ENCODE data around the gene ALX1.
"Not testable (repeated sequence)": the region's sequence is repeated elsewhere in the genome, so short reads cannot be mapped to it uniquely, and the experiment has no call there.

Gene ALX1

GRCh38 chr12:85317866-85318636 lies 38.0 kb downstream of the ALX1 start:
- not testable (repeated sequence) for H2AFZ ChIP-seq (ENCODE audit: low read depth, low read length); H3K4me1 ChIP-seq (ENCODE audit: insufficient read depth, low read length); H3K36me3 ChIP-seq (ENCODE audit: insufficient read depth, low read length); H3K27me3 ChIP-seq (ENCODE audit: insufficient read depth, low read length); H3K9me3 ChIP-seq (ENCODE audit: low read length); H3K4me3 ChIP-seq (ENCODE audit: low read length)

DNA sequence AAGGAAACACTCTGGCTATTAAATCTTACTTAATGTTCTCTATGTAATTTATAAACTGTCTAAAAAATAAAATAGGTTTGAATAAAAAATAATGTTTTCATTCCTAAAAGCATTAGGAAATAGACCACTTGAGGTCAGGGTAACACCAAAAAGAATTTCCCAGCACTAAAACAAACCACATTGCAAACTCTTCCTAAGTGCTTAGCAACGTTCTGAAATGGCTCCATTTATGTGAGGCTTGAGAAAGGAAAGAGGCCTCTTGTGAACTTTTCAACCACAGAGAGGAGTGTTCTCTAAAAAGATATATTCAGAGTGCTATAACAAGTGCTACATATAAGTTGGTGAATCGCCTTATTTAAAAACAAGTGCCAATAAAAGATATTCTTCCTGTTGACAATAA lies 42.7 kb downstream of the ALX1 start:
- Histone ChIP-seq H3K9me3 (ENCODE audit: low read length) (no peaks in the 10 kb centered on the region), H3K36me3 (ENCODE audit: insufficient read depth, low read length) (no peaks in the 10 kb centered on the region), H2AFZ (ENCODE audit: low read depth, low read length) (no peak overlapping the region), H3K4me3 (ENCODE audit: low read length) (no peak overlapping the region), H3K27me3 (ENCODE audit: insufficient read depth, low read length) (no peaks in the 10 kb centered on the region), H3K4me1 (ENCODE audit: insufficient read depth, low read length) (no peaks in the 10 kb centered on the region)

DNA sequence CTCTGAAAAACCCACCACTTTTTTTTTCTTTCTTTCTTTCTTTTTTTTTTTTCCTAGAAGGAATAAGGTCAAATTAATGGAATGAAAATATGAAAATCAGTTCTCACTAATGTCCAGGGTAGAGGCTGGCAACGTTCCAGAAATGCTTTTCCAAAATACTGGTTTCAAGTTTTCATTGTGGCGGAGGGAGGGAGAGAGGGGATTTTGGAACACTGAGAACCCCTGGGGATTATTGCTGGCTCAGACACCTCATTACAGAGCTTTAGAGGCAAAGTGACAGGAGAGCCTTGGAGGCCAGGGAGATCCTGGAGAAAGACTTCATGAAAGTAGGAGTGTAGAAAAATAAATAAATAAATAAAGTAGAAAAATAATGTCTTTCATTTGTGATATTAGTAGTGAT lies 45.4 kb downstream of the ALX1 start:
- no peaks in the 10 kb centered on the region for H3K4me1 ChIP-seq (ENCODE audit: insufficient read depth, low read length)
- no peaks in the 10 kb centered on the region for H3K9me3 ChIP-seq (ENCODE audit: low read length)
- no peak overlapping the region for H2AFZ ChIP-seq (ENCODE audit: low read depth, low read length)
- H3K4me3 ChIP-seq (ENCODE audit: low read length), result no peak overlapping the region
- no peaks in the 10 kb centered on the region for H3K36me3 ChIP-seq (ENCODE audit: insufficient read depth, low read length)
- H3K27me3 ChIP-seq (ENCODE audit: insufficient read depth, low read length), result no peaks in the 10 kb centered on the region

DNA sequence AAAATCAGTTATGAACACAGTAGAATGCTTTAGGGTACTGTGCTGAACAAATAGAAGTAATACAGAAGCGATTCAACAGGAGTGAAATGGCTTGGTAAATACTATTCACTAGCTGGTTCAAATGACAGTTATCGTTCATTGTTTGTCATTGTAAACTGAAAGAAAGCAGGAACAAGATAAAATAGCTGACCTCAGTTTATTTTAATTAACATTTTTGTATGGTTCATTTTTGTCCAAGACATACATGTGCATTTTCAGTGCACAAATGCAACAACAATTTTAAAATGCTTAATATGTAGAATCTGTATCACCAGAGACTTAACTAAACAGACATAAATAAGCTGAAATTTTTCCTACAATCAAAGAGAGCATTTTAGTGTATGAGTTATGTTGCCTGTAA lies 49.9 kb downstream of the ALX1 start:
- H2AFZ ChIP-seq (ENCODE audit: low read depth, low read length), result no peak overlapping the region
- H3K9me3 ChIP-seq (ENCODE audit: low read length), result no peaks in the 10 kb centered on the region

GRCh38 chr12:85348779-85349178 lies 68.8 kb downstream of the ALX1 start:
- H3K4me3 ChIP-seq (ENCODE audit: low read length), result no peak overlapping the region
- no peaks in the 10 kb centered on the region for H3K9me3 ChIP-seq (ENCODE audit: low read length)
- no peaks in the 10 kb centered on the region for H3K4me1 ChIP-seq (ENCODE audit: insufficient read depth, low read length)
- H2AFZ ChIP-seq (ENCODE audit: low read depth, low read length), result no peak overlapping the region
- no peaks in the 10 kb centered on the region for H3K36me3 ChIP-seq (ENCODE audit: insufficient read depth, low read length)
- no peaks in the 10 kb centered on the region for H3K27me3 ChIP-seq (ENCODE audit: insufficient read depth, low read length)

More for the DNA sequence above, 49.9 kb downstream of the ALX1 start:
- Histone ChIP-seq H3K4me1 (ENCODE audit: insufficient read depth, low read length) (no peaks in the 10 kb centered on the region), H3K36me3 (ENCODE audit: insufficient read depth, low read length) (no peaks in the 10 kb centered on the region), H3K27me3 (ENCODE audit: insufficient read depth, low read length) (no peaks in the 10 kb centered on the region), H3K4me3 (ENCODE audit: low read length) (no peak overlapping the region)

GRCh38 chr12:85350356-85350755 lies 70.3 kb downstream of the ALX1 start:
- no peak overlapping the region for H3K4me3 ChIP-seq (ENCODE audit: low read length)
- H3K27me3 ChIP-seq (ENCODE audit: insufficient read depth, low read length), result no peaks in the 10 kb centered on the region
- no peaks in the 10 kb centered on the region for H3K4me1 ChIP-seq (ENCODE audit: insufficient read depth, low read length)
- no peak overlapping the region for H2AFZ ChIP-seq (ENCODE audit: low read depth, low read length)
- no peaks in the 10 kb centered on the region for H3K36me3 ChIP-seq (ENCODE audit: insufficient read depth, low read length)
- no peaks in the 10 kb centered on the region for H3K9me3 ChIP-seq (ENCODE audit: low read length)
